Stimulated activated CD4-positive, alpha-beta T cell treated with anti-CD3 and anti-CD28 coated beads, Interleukin-12 subunit alpha, Interleukin-12 subunit beta, amount 100 ng/mL, for 48 hours (primary cell): ENCODE data around the gene VPS39.

Experiments used
- DNase-seq, 3 donors: peaks; one replicate each; pipeline ENCODE4 v3.0.0-alpha.2; 2020; ENCODE audit warnings: low read depth in 2 of 3, low spot score in 1 of 3

VPS39 gene

GRCh38 chr15:42131826-42132806, 76.0 kb downstream of the VPS39 start:
- no peak for DNase-seq

- no peak for DNase-seq
Observed at GRCh38 chr15:42131006-42131405, 77.1 kb downstream of the VPS39 start.

GRCh38 chr15:42130246-42130986, 77.7 kb downstream of the VPS39 start:
- DNase-seq = no peak

DNA sequence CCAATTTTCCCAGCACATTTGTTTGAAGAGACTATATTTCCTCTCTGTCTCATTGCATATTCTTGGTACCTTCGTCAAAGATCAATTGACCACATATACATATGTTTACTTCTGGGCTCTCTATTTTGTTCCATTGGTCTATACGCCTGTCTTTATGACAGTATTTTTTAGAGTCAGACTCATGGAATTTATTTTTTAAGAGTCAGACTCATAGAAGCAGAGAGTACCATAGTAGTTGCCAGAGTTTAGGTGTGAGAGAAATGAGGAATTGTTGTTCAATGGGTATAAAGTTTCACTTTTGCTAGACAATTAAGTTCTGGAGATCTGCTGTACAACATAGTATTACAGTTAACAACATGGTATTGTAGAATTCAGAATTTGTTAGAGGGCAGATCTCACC, 78.7 kb downstream of the VPS39 start:
- DNase-seq = no peak

- no peak for DNase-seq
Observed at GRCh38 chr15:42128476-42128875, 79.6 kb downstream of the VPS39 start.

GRCh38 chr15:42123546-42123945, 84.6 kb downstream of the VPS39 start:
- DNase-seq = no peak

- no peak for DNase-seq
Observed at GRCh38 chr15:42121682-42122081, 86.4 kb downstream of the VPS39 start.

DNA sequence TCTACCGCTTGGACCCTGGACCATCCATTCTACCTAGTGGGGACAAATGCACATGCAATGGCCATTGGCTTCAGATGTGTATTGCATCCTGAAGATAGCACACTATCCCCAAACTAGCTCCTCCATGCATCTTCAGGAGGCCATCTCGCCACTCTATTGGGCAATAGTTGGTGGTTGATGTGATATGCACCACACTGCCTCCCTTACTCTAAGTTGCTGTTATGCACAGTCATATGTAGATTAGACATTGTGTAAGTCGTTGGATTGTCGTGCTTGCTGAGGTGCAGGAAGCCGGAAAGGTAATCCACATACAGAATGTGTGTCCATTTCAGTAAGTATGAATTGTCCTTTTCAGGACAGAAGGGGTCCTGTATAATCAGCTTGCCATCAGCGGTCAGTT, 87.1 kb downstream of the VPS39 start:
- no peak for DNase-seq

DNA sequence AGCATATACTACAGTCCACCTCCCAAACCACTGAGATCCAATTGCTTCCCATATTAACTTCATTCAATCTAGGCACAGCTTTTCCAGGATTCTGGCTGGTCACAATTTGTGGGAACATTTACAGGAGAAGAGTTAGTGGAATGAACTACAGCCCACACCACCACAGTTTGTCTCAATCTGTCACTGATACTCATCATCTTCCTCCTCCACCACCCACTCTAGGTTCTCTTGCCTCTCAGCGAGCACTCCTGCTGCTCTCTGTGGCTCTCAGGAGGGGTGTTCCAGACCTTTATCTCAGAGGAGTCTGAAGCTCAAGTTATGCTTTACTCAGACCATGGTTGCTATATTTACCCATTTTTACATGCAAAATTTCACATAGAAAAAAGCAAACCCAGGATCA, 87.8 kb downstream of the VPS39 start:
- DNase-seq = no peak

DNA sequence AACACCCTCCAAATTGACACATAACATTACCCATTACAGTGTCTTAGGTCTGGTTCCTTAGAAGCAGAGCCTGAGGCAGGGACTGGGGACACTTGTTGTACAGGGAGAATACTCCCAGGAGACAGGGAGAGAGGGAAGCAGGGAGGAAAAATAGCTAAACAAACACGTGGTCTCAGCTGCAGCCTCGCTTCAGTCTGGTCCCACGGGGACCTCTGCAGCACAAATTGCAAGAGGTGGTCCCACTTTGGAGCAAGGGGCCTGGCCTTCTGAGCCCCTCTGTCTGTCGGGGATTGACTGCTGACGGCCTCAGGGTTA, 88.7 kb downstream of the VPS39 start:
- DNase-seq = no peak

GRCh38 chr15:42118650-42119445, 89.3 kb downstream of the VPS39 start:
- DNase-seq = no peak

- DNase-seq = no peak
Observed at GRCh38 chr15:42111924-42112323, 96.2 kb downstream of the VPS39 start.

- no peak for DNase-seq
Observed at GRCh38 chr15:42110367-42110766, 97.7 kb downstream of the VPS39 start.

GRCh38 chr15:42108806-42109205, 99.3 kb downstream of the VPS39 start:
- DNase-seq = no peak
